HG03442 (cell line): ENCODE data around the gene EAF1.
"Not testable (repeated sequence)": the region's sequence is repeated elsewhere in the genome, so short reads cannot be mapped to it uniquely, and the experiment has no call there.

ENCODE experiments used
- ATAC-seq: cut with Tn5 transposase; IDR thresholded peaks from one replicate; pipeline ENCODE4 v1.9.1; 2021; ENCODE audit warnings: mild to moderate bottlenecking, moderate library complexity; ENCODE audit not compliant: unreplicated experiment

The EAF1 gene

GRCh38 chr3:15477951-15478639 lies 50.7 kb downstream of the EAF1 start:
- ATAC-seq, result no peak

DNA sequence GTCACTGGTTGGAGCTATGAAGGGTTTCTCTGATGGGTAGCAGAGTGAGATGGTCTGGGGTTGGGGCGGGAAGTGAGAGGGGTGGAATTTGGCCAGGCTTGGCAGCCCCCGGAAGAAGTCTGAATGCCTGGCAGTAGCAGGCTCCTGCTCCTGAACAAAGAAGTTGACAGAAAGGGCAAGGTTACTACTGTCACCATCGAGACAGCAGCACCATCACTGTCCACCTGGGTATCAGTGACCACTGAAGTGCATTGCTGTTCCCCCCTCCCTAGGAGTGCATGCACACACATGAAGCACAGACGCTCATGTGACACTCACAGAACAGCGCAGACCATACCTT lies 51.2 kb downstream of the EAF1 start:
- ATAC-seq, result no peak

DNA sequence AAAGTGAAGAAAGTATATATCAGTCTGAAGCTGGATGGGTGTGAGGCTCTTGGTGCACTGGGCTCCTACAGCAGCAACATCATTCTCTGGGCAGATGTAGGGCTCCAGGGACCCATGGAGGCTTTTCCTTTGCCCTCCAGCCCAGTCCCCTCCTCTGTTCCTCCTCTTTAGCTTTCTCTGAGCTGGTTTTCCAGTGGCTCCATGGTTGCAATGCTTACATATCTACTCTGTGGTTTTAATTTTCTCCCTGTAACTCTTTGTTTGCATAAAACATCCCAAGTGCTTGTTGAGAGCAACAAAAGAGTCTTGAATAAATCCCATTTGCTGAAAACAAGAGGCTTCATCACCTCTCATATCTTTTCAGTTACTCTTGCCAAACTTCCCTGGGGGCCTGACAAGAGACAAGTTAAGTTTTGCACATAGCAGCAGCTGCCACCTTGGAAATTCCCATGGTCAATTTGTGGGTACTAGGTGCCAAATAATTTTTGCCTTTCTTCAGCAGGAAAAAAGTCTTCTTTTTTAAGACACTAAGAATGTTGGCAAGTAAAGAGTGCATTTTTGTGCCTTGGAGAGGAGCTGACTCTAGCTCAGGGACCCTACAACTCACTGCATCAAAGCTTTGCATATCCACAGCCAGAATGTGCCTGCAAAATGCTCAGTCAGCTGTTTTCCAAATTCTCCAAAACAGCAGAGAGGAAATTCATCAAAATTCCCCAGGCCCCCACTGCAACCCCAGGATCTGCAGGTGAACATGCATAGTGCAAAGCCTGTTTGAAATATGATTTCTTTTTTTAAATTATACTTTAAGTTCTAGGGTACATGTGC lies 52.2 kb downstream of the EAF1 start:
- no peak for ATAC-seq

GRCh38 chr3:15484551-15484950 lies 57.2 kb downstream of the EAF1 start:
- ATAC-seq, result not testable (repeated sequence)

DNA sequence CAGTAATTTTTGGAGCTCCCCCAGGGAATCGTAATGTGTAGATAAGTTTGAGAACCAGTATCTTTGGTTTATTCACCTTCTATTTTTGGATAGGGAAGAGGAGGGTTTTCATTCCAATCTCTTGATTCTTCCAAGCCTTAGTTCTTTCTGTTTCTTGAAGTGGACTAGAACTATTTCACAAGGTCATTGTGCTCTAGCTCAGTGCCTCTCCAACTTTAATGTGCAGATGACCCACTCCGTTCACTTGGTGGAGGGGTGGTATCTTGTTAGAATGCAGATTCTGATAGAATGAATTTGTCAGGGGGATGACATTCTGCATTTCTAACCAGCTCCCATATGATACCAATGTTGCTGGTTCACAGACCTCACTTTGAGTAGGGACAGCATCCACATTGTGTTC lies 58.6 kb downstream of the EAF1 start:
- no peak for ATAC-seq

GRCh38 chr3:15486979-15487378 lies 59.6 kb downstream of the EAF1 start:
- no peak for ATAC-seq

GRCh38 chr3:15488002-15488401 lies 60.6 kb downstream of the EAF1 start:
- no peak for ATAC-seq

DNA sequence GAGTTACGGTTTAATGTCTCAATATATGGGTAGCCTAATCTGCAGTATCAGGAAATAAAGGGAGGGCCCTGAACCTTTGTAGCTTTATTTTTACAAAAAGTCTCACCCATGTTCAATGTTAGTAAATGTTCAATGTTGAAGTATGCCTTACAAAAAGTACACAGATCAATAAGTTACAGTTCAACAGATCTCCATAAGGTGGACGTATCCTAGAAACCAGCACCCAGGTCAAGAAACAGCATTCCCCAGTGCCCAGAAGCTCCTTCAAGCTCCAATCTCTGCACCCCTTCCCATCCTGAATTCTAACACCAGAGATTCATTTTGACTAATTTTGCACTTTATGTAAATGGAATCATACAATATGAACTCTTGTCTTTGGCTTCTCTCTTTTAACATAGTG lies 62.8 kb downstream of the EAF1 start:
- ATAC-seq, result no peak

DNA sequence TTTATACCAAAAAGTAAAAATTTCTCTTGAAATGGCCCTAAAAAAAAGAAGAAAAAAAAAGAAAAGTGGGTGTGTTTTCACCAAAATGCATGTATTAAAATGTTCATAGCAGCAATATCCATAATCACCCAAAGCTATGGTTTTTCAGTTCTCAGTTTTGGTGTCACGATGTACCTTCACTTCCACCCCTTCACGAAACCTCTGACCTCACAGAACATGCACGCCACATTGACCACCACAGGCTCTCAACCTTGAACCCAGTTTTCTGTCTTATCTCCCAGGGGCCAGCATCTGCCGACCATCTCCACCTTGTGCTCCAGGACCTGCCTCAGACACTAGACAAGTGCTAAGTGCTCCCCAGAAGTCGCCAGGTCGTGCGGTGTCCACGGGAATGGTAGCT lies 63.7 kb downstream of the EAF1 start:
- ATAC-seq, result no peak
